SH-SY5Y (cell line): ENCODE results near the gene EDN1.

Source experiments
- GATA2 ChIP-seq: IDR thresholded peaks from 2 replicates; pipeline ENCODE4 v1.6.1; 2011; ENCODE audit warnings: mild to moderate bottlenecking, low read depth, low read length
- GATA3 ChIP-seq: IDR thresholded peaks from 2 replicates; pipeline ENCODE4 v1.6.1; 2011; ENCODE audit warnings: low read depth, mild to moderate bottlenecking, low read length, moderate library complexity

DNA sequence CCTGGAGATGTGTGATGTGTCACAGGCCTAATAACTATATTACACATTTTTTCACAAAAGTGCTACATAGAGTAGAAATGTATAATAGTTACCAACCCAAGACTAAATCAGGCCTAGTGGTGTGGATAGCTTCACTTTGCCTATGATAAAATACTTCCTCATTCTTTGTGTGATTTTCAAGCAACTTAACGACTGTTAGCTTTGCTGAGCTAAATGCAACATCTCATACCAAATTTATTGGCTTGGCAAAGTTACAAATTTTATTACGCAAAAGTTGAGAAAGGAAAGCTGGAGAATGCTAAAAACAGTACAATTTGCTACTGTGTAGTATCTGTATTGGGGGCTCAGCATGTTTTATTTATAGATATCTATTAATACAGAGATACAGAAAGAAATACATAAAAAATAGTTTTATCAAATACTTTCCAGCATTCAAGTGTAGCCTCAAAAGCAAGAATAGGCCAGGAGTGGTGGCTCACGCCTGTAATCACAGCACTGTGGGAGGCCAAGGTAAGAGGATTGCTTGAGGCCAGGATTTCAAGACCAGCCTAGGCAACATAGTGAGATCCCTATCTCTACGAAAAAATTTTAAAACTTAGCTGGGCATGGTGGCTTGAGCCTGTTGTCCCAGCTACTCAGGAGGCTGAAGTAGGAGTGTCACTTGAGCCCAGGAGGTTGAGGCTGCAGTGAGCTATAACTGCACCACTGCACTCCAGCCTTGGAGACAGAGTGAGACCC lies 3.6 kb upstream of the EDN1 start:
- TF ChIP-seq GATA2 (no peak), GATA3 (no peak)
